ENCODE results near the gene APBB1.

GRCh38 chr11:6453152-6453551, 34.3 kb upstream of the APBB1 start:
- no peak for TF ChIP-seq POLR2AphosphoS5 (IDR thresholded peaks at IDR 0.05)
- no peak for TF ChIP-seq RAD21 (conservative IDR thresholded peaks at IDR 0.05)
- no peak for TF ChIP-seq CTCF (IDR thresholded peaks at IDR 0.05; ENCODE audit: poor library complexity, severe bottlenecking)
- no peak for TF ChIP-seq EZH2 (IDR thresholded peaks at IDR 0.05; ENCODE audit: borderline replicate concordance, insufficient read depth, low read length, poor library complexity, severe bottlenecking)
- TF ChIP-seq EP300 (conservative IDR thresholded peaks at IDR 0.05; ENCODE audit: poor library complexity, severe bottlenecking), result no peak
- no peak for TF ChIP-seq SMC3 (conservative IDR thresholded peaks at IDR 0.05; ENCODE audit: poor library complexity)
- no peak for TF ChIP-seq MXI1 (conservative IDR thresholded peaks at IDR 0.05; ENCODE audit: poor library complexity, severe bottlenecking)
- TF ChIP-seq TAF1 (IDR thresholded peaks at IDR 0.05; ENCODE audit: low read depth), result no peak

Measured in neural cell (in vitro differentiated cells).